ENCODE results near the gene AKR7A2.
"Not testable (repeated sequence)": the region's sequence is repeated elsewhere in the genome, so short reads cannot be mapped to it uniquely, and the experiment has no call there.

The AKR7A2 gene

DNA sequence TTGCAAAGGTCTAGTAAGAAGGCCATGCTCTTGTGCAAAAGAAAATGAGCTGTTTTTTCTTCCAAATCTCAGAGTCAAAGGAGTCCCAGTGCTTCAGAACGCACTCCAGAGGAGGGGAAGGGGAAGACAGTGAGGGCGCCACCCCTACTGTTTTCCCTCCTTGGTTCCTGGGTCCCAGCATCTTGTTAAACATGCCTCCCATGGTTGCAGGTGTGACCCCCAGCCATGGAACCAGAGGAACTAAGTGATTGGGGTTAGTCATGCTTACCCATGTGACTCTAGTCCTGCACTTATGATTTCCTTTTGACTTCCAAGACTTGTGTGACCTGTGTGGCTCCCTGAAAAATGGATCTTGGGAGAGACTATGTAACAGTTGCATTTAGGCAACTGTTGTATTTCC lies 17.3 kb downstream of the AKR7A2 start:
- no peak for DNase-seq

DNA sequence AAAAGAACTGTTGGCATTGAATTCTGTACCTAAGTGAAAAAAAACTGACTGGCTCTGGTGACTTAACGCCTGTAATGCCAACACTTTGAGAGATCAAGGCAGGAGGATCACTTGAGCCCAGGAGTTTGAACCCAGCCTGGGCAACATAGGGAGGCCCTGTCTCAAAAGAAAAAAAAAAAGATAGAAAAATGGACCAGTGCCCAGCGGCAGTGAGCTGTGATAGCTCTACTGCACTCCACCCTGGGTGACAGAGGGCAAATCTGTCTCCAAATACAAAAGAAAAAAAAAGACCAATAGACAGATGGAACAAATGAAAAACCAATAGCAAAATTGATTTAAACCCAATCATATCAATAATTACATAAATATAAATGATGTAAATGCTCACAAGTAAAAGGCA lies 22.7 kb downstream of the AKR7A2 start:
- DNase-seq: no peak

DNA sequence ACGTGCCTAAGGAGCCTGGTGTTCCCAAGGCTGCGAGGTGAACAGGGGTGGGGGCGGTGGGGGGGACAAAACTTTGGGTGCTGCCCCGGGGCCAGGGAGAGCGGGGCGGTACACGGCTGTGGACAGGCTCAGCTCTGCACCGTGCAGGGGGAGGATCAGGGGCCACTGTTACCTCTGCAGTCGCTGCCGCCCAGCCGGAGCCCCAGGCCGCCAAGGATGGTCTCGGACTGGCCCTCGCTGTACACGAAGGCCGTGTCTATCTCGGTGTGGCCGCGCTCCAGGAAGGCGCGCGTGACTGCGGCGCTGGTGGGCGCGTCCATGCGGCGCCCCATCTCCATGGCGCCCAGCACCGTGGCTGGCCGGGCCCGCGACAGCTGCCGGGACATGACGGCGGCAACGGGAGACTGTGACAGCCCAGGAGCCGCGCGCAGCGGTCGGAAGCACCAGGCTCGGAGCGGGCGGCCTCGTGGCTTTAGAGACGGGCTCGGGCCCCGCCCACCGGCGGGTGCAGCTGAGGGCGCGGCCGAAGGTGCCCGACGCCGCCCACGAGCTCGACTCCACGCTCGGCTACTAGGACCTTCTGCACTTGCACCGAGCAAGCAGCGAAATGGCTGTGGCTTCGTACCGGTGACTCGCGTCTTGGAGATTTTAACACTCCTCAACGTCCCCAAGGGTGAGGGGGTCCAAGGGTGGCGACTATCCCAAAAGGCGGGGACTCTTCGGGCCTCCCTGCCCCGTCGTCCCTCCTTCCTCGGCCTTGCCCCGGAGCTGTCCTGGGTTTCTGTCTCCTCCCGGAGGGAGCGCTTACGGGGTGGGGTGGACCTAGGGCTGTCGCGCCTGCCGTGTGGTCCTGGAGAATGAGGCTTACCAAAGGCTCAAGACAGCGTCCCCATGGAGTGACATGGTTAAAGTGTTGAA lies 23.4 kb downstream of the AKR7A2 start, which contains the start of gene AKR7A3:
Gene AKR7A3 (minus strand): TSS at position 447 of the 918 bp plus-strand sequence. CDS start 61 bp downstream, at position 386.
- peak; percentile 19 for DNase-seq

GRCh38 chr1:19287436-19288185 lies 24.3 kb downstream of the AKR7A2 start:
- DNase-seq: no peak

GRCh38 chr1:19285807-19286206 lies 26.1 kb downstream of the AKR7A2 start:
- not testable (repeated sequence) for DNase-seq

GRCh38 chr1:19285366-19285765 lies 26.6 kb downstream of the AKR7A2 start:
- DNase-seq: not testable (repeated sequence)

GRCh38 chr1:19284881-19285280 lies 27.1 kb downstream of the AKR7A2 start:
- DNase-seq: no peak

- no peak for DNase-seq
These were observed 28.1 kb downstream of the AKR7A2 start for GRCh38 chr1:19283891-19284290.

- no peak for DNase-seq
These were observed 37.3 kb downstream of the AKR7A2 start for GRCh38 chr1:19274636-19275035.

GRCh38 chr1:19273844-19274531 lies 38.0 kb downstream of the AKR7A2 start:
- not testable (repeated sequence) for DNase-seq

GRCh38 chr1:19273106-19273843 lies 38.7 kb downstream of the AKR7A2 start:
- DNase-seq: no peak

- DNase-seq: no peak
These were observed 39.9 kb downstream of the AKR7A2 start for GRCh38 chr1:19272064-19272463.

GRCh38 chr1:19270343-19270730 lies 41.6 kb downstream of the AKR7A2 start:
- DNase-seq: not testable (repeated sequence)

GRCh38 chr1:19269427-19270342 lies 42.3 kb downstream of the AKR7A2 start:
- not testable (repeated sequence) for DNase-seq

DNA sequence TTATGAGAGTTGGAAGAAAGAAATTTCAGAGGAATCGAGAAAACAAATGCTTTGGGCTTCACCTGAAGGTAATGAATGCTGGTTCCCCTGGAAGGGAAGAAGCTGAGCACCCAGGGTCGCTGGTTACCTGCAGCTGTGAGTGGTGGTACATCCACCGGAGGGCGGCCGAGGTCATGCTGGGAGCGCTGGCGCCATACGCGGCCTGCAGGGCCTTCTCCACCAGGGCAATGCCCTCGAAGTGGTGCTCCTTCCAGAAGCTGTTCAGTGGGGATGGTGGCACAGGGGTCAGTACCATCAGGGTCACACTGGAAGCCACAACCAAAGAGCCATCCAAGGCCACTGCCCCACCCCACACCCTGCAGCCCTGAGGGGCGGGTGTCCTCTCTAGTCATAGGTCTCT lies 43.5 kb downstream of the AKR7A2 start:
- DNase-seq: no peak

GRCh38 chr1:19262744-19263143 lies 49.2 kb downstream of the AKR7A2 start:
- DNase-seq: no peak

- no peak for DNase-seq
These were observed 49.9 kb downstream of the AKR7A2 start for GRCh38 chr1:19262047-19262446.

DNA sequence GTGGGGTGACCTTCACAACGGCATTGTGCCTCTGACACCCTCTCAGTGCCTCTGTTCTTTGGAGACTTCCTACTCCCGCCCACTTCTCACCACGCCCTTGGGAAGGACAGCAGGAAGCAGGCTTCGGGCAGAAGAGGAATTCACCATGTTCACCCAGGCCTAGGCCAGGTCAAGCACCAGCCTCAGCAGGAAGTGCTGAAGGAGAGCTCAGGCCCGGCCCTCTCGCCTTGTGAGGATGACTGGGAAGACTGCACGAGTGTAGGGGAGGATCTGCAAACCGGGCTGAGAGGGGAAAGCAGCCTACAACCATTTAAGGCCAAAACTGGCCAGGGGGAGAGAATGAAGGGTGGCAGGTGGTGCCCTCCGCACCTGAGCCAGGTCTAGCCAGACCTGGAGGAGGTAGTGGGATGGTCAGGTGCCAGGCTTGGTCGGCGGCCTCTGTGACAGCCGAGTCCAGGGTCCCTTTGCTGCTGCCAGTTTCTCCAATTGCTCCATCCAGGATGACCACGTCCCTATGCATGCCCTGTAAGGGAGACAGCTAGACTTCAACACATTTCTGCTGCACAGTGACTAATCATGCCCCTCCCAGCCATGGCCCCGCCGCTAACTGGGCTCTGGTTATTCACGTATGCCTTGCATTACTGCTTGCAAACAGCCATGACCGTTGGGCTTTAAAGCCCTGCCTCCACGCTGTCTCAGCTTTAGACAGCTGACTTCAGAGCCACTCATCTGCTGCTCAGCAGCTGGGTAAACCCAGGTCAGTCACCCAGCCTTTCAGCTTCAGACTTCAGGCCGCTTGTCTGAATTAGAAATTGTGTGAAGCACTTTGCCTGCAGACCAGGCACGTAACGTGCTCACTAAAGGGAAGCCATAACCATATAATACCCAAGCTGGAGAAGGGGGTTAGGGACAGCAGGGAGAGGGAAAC lies 51.5 kb downstream of the AKR7A2 start:
- no peak for DNase-seq

DNA sequence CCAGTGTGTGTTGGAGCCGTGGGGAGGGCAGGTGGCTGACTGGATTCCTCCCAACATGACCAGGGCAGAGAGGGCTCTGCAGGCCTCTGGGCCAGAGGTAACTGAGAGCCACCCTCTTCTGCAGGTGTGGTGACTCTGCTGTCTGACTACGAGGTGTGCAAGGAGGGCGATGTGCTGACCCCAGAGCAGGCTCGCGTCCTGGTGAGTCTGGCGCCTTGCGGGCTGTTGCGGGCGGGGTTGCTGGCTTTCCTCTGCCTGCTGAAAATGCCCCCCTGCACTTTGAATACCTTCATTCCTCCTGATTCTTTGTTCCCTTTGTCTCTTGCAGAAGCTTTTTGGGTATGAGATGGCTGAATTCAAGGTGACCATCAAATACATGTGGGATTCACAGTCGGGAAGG lies 53.6 kb downstream of the AKR7A2 start:
- DNase-seq: no peak

All from effector CD8-positive, alpha-beta T cell (primary cell).